LoVo (cell line): ENCODE measurements around the gene PRKAG3.

Experiments
- DNase-seq: peaks from one replicate; pipeline ENCODE4 v3.0.0-alpha.2; 2016; ENCODE audit warnings: low spot score

PRKAG3 gene

DNA sequence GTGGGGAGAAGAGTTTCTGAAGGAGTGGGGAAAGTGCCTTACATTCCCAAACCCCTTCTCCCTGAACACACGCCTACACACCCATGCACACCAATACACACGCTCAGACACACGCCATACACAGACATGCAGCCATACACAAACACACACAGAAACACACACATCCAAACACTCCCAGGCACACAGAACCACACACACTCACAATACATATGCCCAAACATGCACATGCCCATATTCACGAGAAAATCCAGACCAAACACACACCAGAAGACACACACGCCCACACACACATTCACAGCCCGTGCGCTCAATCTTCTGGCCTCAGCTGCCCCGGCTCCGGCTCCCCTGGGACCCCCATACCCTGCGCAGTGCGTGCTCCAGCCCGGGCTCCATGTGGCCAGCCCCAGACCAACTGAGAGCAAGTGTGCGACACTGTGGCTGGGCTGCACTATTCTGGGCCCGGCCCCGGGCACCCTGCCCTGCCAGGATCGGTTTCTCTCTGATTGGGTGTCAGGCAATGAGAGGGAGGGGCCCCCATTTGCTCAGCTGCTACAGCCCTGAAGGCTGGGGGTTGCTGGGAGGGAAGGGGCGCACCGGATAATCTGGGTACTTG lies at the start of gene PRKAG3:
Gene PRKAG3 (minus strand): TSS at position 426 of the 613 bp plus-strand sequence.
- DNase-seq, result no peak

DNA sequence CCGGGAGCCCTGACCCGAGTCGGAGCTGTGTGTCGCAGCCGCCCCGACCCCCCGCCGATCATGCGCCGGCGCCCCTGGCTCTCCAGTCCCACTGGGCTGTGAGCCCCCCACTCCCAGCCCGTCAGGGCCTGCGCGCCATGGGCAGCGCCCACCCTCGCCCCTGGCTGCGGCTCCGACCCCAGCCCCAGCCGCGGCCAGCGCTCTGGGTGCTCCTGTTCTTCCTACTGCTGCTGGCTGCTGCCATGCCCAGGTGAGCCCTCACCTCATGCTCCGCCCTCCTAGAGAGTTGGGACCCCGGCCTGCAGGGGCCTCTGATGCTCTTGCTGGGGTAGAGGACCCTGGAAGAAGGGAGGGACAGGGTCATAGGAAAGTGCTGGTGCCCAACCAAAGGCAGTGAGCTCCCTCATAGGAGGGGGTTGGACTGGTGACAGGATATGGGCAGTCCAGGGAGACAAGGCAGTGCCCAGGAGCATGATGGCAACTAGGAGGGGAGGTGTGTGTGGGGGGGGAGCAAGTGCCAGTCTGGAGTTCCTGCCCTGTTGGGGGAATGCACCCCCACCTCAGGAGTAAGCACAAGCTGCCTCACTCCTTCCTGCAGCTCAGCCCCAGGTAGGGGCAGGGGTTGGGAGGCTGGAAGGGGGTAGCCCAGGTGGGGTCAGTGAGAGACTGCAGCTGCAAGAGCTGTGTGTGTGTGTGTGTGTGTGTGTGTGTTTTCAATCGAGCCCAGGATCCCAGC lies 49.4 kb upstream of the PRKAG3 start:
- DNase-seq, result no peak

DNA sequence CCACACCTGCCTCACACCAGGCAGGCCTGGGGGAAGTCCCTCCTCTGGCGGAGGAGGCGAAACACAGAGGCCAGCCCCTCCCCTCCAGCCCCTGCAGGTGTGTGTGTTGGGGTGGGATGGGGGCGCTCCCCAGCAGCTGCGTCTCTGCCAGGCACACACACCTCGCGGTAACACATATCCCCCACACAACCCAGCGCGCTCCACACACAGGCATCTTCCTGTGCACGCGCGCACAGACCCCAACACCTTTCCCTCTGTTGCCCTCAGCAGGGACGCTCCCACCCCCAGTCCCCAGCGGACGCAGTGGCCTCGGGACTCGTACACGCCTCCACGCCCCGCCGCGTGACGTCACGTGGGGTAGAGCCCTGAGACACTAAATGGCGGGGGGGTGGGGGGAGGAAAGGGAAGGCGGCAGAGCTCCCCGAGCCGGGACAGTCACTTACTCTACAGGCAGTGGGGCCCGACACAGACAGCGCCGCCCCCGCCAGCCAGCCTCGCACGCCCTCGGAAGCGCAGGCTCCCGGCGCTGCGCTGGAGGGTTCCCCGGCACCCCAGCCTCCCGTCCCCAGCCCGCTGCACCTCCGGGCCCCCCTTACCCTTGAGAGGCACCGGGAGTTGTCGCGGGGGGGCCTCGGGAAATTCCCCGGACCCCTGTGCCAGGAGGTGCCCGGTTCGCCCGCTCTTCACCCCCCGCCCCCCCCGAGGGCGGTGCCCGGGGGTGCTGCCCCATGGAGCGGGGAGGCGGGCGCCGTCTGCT lies 48.7 kb upstream of the PRKAG3 start, which contains the start of gene WNT10A:
Gene WNT10A (plus strand): TSS at position 751 of the 757 bp plus-strand sequence. CDS start 144 bp downstream, outside the sequence.
- no peak for DNase-seq

DNA sequence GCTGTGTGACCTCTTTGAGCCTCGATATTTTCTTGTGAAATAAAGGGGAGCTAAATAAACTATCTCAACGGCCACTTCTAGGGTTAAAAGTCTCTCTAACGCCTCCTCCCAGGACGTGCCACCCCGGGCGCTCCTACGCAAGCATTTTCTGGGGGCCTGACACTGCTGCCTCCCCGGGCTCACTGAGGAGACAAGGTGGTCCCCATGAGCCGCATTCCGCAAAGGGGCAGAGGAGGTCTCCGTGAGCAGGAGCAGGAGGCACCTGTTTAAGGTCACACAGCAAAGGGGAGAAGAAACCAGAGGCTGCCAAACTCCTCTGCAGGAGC lies 48.1 kb upstream of the PRKAG3 start:
- DNase-seq, result no peak

DNA sequence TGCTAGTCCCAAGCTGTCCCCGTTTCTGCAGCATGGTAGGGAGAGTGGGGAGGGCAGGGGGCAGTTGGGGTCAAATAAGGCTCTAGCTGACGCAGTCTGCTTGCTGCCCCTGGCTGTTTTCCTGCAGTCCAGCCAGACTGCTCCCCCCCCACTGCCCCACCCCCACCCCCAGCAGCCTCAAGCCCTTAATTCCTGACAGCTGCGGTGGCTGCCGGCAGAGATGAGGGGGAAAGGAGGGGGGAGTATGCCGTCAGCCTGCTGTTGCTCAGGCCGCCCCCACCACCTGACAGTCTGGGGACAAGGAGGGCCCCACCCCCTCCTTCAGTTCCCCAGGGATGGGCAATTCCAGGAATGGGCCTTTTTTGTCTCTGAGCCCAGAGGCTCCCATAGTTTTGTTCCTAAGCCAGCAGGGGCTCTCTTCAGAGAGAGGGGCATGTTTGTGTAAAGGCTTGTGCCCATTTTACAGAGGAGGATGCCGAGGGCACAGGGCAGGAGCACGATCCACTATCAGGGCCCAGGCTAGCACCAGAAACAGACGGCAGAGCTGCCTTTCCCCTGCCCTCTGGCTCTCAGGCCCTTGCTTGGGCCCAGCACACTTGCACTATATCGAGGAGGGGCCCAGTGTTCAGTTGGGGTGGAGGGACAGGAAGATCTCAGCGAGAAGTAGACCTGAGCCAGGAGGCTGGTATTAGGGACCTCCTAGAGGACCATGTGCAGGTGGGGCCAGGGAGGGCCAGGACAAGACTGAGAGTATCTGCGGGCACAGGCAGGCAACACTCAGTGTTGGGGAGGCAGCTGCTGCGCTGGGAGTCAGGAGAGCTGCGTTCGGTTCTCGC lies 47.5 kb upstream of the PRKAG3 start:
- no peak for DNase-seq

DNA sequence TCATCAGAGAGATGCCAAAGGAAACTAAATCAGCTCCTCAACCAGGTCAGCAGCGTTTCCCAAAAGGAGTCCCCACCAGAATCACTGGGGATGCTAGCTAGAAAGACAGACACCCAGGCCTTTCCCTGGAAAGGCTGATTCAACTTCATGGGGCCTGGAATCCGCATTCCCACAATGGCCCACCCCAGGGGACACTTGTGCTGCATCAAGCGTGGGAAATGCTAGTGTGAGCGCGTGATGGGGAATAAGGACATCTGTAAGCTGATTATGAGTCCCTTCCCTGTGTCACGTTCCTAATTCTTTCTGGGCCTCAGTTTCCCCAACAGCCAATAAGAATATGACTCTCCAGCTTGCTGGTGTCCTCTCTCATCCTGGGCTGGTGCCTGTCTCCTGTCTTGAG lies 46.9 kb upstream of the PRKAG3 start:
- DNase-seq, result no peak

DNA sequence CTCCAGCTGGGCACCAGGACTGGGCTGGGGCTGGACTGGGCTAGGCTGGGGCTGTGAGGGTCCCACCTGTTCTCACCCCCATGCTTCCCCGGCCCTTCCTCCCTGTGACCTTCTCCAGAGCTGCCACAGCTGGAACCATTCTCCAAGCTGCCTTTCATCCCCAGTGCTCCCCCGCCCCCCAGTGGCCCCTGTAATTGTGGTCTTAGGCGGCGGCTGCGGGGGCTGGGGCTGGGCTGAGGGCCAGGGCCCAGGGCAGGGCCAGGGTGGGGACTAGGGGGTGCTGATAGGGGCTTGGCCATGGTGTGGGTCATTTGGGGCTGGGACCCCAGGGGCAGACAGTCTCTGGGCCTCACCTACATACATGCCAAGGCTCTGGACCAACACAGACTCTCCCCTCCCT lies 46.3 kb upstream of the PRKAG3 start:
- DNase-seq, result no peak

DNA sequence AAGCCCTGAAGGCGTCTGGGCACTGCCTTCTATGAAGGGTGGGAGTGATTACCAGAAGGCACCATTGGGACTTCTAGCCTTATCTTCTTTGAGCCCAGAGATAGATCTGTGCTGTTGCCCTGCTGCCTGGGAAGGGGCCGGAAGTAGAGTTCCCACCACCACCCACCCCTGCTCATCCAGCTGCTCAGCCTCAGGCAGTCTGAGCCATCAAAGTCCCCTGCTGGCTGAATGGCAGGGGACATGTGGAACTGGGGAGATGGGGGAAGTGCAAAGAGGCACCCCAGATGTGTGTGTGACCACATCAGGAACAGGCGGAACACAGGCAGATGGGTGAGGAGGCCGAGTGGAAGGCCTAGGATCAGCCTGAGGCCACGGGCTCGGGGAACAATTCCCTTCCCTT lies 45.7 kb upstream of the PRKAG3 start:
- DNase-seq, result no peak

DNA sequence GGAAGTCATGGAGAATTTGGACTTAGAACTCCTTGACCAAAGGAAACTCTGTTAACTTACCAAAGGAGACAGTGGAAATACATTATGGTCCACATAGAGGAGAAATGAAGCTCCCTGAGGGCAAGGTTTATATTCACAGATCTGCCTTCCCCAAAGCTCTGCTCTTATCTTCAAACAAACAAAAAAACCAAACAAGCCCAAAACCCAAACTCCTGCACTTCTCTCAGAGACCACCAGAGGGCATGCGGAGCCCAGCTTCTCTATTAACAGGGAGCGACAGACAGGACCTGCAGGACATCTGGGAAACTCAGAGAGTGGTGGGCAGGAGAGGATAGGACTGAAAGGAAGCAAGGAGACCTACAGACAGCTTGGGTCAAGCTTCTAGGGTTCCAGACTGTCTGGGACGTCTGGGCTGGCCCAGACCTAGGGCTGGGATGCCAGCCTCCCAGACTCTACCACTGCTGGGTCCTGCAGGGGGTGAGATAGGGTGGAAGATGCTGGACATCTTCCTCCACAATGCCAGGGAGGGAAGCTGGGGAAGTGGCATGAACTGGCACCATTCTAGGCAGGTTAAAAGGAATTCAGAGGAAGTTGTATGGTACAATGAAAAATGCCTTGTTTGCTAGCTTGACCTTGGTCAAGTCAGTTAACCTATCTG lies 45.1 kb upstream of the PRKAG3 start:
- DNase-seq, result peak; percentile 63

DNA sequence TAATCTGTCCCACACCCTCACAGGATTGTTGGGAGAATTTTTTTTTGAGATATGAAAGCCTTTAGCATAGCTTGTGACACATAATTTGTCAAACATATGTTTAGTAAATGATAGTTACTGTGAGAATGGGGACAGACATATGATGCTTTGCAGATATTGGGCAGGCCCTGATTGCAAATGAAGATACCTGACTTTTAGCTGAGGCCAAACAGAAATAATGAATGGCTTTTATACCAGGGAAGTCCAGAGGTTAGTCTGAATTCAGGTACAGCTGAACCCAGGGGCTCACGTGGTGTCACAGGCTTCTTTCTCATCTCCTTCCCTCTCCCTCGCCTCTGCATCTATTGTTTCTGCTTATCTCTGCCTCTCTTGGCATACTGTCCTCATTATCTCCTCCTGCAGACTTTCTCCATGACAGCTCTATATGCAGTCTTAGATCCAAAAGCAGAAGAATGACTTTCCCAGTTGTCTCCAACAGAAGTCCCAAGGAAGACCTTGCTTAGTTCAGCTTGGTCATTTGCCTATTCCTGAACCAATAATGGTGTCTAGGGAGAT lies 44.2 kb upstream of the PRKAG3 start:
- DNase-seq, result no peak

DNA sequence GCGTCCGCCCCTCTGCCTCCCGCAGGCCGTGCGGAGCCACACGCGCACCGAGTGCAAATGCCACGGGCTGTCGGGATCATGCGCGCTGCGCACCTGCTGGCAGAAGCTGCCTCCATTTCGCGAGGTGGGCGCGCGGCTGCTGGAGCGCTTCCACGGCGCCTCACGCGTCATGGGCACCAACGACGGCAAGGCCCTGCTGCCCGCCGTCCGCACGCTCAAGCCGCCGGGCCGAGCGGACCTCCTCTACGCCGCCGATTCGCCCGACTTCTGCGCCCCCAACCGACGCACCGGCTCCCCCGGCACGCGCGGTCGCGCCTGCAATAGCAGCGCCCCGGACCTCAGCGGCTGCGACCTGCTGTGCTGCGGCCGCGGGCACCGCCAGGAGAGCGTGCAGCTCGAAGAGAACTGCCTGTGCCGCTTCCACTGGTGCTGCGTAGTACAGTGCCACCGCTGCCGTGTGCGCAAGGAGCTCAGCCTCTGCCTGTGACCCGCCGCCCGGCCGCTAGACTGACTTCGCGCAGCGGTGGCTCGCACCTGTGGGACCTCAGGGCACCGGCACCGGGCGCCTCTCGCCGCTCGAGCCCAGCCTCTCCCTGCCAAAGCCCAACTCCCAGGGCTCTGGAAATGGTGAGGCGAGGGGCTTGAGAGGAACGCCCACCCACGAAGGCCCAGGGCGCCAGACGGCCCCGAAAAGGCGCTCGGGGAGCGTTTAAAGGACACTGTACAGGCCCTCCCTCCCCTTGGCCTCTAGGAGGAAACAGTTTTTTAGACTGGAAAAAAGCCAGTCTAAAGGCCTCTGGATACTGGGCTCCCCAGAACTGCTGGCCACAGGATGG lies 42.0 kb upstream of the PRKAG3 start:
- no peak for DNase-seq

DNA sequence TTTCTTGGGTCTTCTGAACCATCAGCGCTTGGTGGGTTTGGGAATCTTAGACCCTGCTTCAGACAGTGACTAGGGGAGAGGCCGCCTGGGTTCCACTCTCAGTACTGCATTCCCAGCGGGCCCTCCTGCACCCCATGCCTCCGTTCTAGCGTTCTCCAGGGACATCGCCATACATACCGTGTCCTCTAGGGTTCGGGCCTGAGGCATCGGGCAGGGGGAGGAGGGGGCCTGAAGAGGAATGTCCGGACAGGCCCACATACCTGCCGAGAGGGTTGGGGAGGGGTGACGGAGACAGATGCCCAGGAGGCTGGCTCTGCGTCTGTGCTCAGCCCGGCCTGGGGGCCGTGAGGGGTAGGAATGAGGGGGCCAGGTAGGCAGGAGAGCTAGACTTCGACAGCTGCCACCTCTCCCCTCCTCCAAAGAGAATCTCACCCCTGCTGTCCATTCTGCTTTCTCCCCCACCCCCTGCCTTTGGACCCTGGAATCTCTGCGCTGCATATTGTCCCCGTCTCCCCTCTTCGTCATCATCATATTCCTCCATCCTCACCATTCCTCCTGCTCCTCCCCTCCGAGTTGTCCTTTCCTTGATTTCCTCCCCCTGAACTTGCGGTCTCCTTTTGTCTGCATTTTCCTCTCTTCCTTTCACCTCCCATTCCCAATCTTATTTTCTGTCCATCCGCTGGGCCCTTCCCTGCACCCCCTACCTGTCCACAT lies 41.2 kb upstream of the PRKAG3 start:
- DNase-seq, result no peak

DNA sequence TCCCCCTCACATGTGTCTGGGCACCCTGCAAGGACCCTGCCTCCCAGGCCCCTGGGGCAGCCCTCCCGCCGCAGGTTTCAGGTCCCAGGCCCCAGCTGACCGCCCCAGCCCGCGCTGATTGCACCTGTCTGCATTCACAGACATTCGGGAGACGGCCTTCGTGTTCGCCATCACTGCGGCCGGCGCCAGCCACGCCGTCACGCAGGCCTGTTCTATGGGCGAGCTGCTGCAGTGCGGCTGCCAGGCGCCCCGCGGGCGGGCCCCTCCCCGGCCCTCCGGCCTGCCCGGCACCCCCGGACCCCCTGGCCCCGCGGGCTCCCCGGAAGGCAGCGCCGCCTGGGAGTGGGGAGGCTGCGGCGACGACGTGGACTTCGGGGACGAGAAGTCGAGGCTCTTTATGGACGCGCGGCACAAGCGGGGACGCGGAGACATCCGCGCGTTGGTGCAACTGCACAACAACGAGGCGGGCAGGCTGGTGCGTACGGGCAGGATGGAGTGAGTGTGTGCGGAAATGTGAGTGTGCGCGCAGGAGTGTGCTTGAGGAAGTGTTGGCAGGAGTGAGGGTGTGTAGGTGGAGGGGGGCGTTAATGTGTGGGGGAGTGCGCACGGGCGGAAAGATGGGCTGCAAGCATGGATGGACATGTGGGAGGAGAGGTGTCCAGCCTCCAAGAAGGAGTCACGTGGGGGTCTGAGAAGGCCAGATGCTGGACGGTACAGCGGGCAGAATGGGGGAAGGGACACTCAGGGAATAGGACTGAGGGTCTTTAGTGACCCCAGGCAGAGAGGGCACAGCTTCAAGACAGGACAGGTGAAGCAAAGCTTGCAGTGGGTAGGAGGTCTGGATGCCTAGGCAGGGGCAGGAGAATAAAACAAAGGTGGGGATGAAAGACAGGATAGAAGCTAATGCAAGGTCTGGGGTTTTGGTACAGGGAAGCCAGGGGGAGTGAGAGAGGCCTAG lies 40.0 kb upstream of the PRKAG3 start:
- no peak for DNase-seq

DNA sequence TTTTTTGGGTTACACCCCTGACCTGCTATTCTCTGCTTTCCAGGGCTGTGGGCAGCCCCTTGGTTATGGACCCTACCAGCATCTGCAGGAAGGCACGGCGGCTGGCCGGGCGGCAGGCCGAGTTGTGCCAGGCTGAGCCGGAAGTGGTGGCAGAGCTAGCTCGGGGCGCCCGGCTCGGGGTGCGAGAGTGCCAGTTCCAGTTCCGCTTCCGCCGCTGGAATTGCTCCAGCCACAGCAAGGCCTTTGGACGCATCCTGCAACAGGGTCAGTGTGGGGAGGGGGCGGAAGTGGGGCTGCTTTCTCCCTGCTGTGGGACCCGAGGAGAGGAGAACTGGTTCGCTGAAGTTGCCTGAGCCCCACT lies 39.4 kb upstream of the PRKAG3 start:
- DNase-seq, result no peak

DNA sequence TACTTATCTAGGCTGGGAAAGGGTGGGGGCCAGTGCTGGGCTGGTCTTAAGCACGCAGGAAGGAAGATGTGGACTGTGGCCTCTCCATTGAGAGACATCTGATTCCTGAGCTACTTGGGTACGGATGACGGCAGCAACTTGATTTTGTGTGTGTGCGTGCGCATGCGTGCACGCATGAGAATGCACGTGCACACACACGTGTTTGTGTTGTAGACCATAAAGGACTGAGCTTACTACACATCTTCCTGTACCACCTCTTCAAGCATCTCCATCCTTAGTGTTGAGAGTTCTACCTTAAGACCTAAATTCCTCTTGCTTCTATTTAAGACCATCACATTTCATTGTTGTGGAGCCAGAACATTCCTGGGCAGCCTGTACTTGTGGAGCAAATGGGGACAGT lies 37.5 kb upstream of the PRKAG3 start:
- no peak for DNase-seq

DNA sequence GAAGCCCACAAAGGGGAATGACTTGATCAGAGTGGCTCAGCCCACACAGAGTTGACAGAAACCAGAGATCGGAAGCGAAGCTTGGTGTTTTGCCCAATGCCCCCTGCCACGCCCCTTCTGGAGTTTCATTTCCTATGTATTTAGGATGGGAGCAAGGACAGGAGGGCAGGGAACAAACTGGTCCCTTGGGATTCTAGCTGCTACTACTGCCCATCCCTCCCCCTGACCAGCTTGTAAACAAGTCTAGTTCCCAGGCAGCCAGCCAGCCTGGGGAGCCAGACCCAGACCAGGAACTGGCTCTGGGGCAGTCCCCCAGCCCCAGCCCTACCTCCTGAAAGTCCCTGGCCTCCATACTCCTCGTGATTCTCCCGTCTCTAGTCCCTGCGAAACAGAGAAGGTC lies 36.3 kb upstream of the PRKAG3 start:
- DNase-seq, result no peak

DNA sequence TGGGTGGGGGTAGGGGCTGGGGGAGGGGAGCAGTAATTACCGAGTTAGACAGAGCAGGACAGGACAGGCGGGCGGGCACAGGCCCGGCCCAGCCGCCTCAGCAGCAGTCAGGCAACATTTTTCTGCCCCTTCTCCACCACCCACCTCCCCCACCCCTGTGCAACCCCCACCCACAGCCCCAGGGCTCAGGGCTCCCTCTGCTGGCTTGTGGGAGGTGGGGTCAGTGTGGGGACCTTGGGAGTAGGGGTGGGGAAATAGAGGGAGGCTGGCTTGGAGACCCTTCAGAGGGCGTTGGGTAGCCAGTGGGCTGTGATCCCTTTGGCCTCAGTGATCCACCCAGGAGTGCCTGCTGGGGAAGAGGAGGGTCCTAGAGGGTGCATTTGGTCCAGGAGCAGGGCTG lies 34.4 kb upstream of the PRKAG3 start:
- DNase-seq, result no peak

DNA sequence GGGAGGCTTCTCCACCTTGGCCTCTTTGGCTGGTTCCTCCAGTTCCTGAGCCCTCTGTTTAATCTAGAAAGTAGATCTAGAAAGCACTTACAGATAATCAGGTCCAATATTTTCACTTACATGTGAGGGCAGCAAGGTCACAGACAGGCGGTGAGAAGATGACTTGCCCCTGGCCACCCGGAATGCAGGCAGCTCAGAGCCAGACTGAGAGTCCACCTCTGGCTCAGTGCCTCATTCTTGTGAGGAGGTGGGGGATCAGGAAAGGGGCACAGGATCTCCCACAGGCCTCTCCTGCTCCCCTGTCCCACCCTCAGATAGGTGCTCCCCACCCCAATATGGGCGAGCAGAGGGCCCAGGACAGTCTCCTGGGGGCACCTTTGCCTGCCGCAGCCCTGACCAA lies 33.8 kb upstream of the PRKAG3 start:
- DNase-seq, result no peak

DNA sequence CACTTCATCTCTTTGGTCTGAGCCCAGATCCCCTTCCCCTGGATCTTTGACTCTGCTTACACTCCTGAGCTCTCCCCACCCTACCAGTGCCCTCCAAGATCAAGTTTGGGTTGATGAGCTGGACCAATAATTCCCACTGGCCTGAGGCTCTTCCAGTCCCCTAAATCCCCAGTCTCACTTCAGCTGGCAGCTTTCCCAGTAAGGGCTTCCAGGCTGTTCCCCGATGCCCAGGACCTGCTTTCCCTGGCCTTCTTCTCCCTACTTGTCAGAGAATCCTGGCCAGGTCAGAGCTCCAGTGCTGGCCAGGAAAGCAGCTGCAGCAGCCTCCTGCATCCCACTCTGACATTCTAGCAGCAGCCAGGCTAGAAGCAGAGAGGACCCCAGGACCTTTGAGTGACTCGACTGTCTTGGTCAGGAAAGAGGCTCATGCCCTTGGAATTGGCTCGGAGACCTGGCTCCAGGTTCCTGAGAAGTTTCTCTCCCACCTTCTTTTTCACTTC lies 31.5 kb upstream of the PRKAG3 start:
- no peak for DNase-seq
